ENCODE measurements around the gene MAP4K3. TPM values are rescaled to one million over a fixed set of nuclear protein-coding genes. Genes with fewer than 3 reads are reported as not detected.

The MAP4K3 gene
- total and polyA plus RNA-seq, 2 donors (not counting 1 experiment from before 2014, with no cell fraction given), result 1.3 to 28.3 TPM

- Histone ChIP-seq H3K9ac (ENCODE audit: low read length) (no peak overlapping the region), H4K20me1 (ENCODE audit: control insufficient read depth, insufficient read depth, low read length, poor library complexity, severe bottlenecking) (no peaks in the 10 kb centered on the region), H3K79me2 (ENCODE audit: control insufficient read depth, insufficient read depth, low read length) (no peaks in the 10 kb centered on the region), H3K4me1 (ENCODE audit: control insufficient read depth in 2 of 2, insufficient read depth in 2 of 2, low read length in 2 of 2) (no peaks in the 10 kb centered on the region), H3K4me2 (replicated peaks; ENCODE audit: low read depth, low read length, poor library complexity, severe bottlenecking) (no peak overlapping the region), H3K4me3 (ENCODE audit: control extremely low read depth in 1 of 5, extremely low read depth in 1 of 5, insufficient read depth in 1 of 5, low read depth in 2 of 5, low read length in 4 of 5) (no peak overlapping the region), H2AFZ (ENCODE audit: insufficient read depth, low read depth, low read length, poor library complexity, severe bottlenecking) (no peak overlapping the region), H3K27ac (ENCODE audit: low read length in 2 of 2) (no peak overlapping the region), H3K27me3 (replicated peaks in 1 of 4; ENCODE audit: control extremely low read depth in 1 of 4, control insufficient read depth in 3 of 4, insufficient read depth in 4 of 4, low read length in 3 of 4) (no peaks in the 10 kb centered on the region), H3K9me3 (ENCODE audit: control extremely low read depth in 1 of 3, control insufficient read depth in 2 of 3, insufficient read depth in 1 of 3, low read length in 2 of 3) (no peaks in the 10 kb centered on the region), H3K36me3 (replicated peaks in 1 of 2; ENCODE audit: control extremely low read depth in 1 of 2, control insufficient read depth in 1 of 2, extremely low read depth in 1 of 2, insufficient read depth in 2 of 2, low read length in 1 of 2) (no peaks in the 10 kb centered on the region)
- CTCF ChIA-PET, result interaction anchor here (0.6 to 0.9 kb wide), 3 partner anchors 10 to 997 kb away, joined by 3 read pairs; no protein-coding TSS in a partner anchor
- Mint-ChIP-seq H3K4me1 (no peaks in the 10 kb centered on the region), H3K4me3 (no peak overlapping the region), H3K27me3 (no peaks in the 10 kb centered on the region), H3K27ac (no peak overlapping the region), H3K9me3 (ENCODE audit: insufficient read depth) (no peaks in the 10 kb centered on the region)
- WGBS (ENCODE audit: insufficient coverage), result 100% methylated on average over 2 of the region's 2 CpGs
- ATAC-seq (ENCODE audit: low read depth) (no peak), DNase-seq (no peak)
- POLR2A ChIA-PET, result no interaction called here
- TF ChIP-seq CTCF (IDR thresholded peaks at IDR 0.05), result no peak
- TF ChIP-seq EZH2 (IDR thresholded peaks at IDR 0.05; ENCODE audit: borderline replicate concordance, insufficient read depth, low read depth, low read length, poor library complexity, severe bottlenecking), result no peak
- intact Hi-C loops (cut with micrococcal nuclease), result no loop called here
These were observed 125.6 kb downstream of the MAP4K3 start for GRCh38 chr2:39311469-39311868.

GRCh38 chr2:39308778-39309177 is 128.3 kb downstream of the MAP4K3 start:
- H3K4me2 ChIP-seq (replicated peaks; ENCODE audit: low read depth, low read length, poor library complexity, severe bottlenecking), result no peak overlapping the region
- no peak overlapping the region for H3K4me3 ChIP-seq (ENCODE audit: control extremely low read depth in 1 of 5, extremely low read depth in 1 of 5, insufficient read depth in 1 of 5, low read depth in 2 of 5, low read length in 4 of 5)
- no peaks in the 10 kb centered on the region for H3K9me3 ChIP-seq (ENCODE audit: control extremely low read depth in 1 of 3, control insufficient read depth in 2 of 3, insufficient read depth in 1 of 3, low read length in 2 of 3)
- CTCF ChIA-PET, result no interaction called here
- Mint-ChIP-seq H3K4me3 (no peak overlapping the region), H3K27ac (no peak overlapping the region), H3K4me1 (no peaks in the 10 kb centered on the region), H3K27me3 (no peaks in the 10 kb centered on the region), H3K9me3 (ENCODE audit: insufficient read depth) (no peaks in the 10 kb centered on the region)
- no peak overlapping the region for H3K9ac ChIP-seq (ENCODE audit: low read length)
- H3K79me2 ChIP-seq (ENCODE audit: control insufficient read depth, insufficient read depth, low read length), result no peaks in the 10 kb centered on the region
- no peaks in the 10 kb centered on the region for H3K27me3 ChIP-seq (replicated peaks in 1 of 4; ENCODE audit: control extremely low read depth in 1 of 4, control insufficient read depth in 3 of 4, insufficient read depth in 4 of 4, low read length in 3 of 4)
- POLR2A ChIA-PET, result no interaction called here
- no peak overlapping the region for H2AFZ ChIP-seq (ENCODE audit: insufficient read depth, low read depth, low read length, poor library complexity, severe bottlenecking)
- intact Hi-C loops (cut with micrococcal nuclease), result no loop called here
- no peak overlapping the region for H3K27ac ChIP-seq (ENCODE audit: low read length in 2 of 2)
- H3K4me1 ChIP-seq (ENCODE audit: control insufficient read depth in 2 of 2, insufficient read depth in 2 of 2, low read length in 2 of 2), result no peaks in the 10 kb centered on the region
- ATAC-seq (ENCODE audit: low read depth) (no peak), DNase-seq (no peak)
- no peaks in the 10 kb centered on the region for H4K20me1 ChIP-seq (ENCODE audit: control insufficient read depth, insufficient read depth, low read length, poor library complexity, severe bottlenecking)
- H3K36me3 ChIP-seq (replicated peaks in 1 of 2; ENCODE audit: control extremely low read depth in 1 of 2, control insufficient read depth in 1 of 2, extremely low read depth in 1 of 2, insufficient read depth in 2 of 2, low read length in 1 of 2), result no peaks in the 10 kb centered on the region
- no CpG with 5 or more reads among the region's 1 CpG for WGBS (ENCODE audit: insufficient coverage)
- TF ChIP-seq EZH2 (IDR thresholded peaks at IDR 0.05; ENCODE audit: borderline replicate concordance, insufficient read depth, low read depth, low read length, poor library complexity, severe bottlenecking) (no peak), CTCF (IDR thresholded peaks at IDR 0.05) (no peak)

Data from B cell (primary cell).